ENCODE measurements around the gene KIF14.
"Not testable (repeated sequence)": the region's sequence is repeated elsewhere in the genome, so short reads cannot be mapped to it uniquely, and the experiment has no call there.

KIF14 gene

DNA sequence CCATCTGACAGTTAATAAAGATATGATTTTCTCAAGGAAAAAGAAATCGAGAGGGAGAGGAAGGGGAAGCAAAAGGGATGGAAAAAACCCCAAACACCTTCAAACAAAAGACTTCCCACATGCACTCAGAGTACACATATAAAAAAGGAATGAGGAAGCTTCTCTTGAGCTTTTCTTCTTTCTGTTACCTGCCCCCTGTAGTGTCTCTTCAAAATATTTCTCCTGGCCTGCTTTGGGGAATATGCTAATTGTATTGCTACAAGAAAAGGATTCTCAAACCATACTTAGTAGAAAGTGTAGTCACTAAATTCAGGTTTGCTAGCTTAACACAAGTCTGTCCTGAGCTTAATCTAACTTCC, 58.7 kb downstream of the KIF14 start:
- TF ChIP-seq, protein P1, sequence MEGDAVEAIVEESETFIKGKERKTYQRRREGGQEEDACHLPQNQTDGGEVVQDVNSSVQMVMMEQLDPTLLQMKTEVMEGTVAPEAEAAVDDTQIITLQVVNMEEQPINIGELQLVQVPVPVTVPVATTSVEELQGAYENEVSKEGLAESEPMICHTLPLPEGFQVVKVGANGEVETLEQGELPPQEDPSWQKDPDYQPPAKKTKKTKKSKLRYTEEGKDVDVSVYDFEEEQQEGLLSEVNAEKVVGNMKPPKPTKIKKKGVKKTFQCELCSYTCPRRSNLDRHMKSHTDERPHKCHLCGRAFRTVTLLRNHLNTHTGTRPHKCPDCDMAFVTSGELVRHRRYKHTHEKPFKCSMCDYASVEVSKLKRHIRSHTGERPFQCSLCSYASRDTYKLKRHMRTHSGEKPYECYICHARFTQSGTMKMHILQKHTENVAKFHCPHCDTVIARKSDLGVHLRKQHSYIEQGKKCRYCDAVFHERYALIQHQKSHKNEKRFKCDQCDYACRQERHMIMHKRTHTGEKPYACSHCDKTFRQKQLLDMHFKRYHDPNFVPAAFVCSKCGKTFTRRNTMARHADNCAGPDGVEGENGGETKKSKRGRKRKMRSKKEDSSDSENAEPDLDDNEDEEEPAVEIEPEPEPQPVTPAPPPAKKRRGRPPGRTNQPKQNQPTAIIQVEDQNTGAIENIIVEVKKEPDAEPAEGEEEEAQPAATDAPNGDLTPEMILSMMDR (IDR thresholded peaks at IDR 0.05; ENCODE audit: extremely low read depth, missing control alignments), result no peak
- DNase-seq (ENCODE audit: low spot score), result peak; percentile 12

DNA sequence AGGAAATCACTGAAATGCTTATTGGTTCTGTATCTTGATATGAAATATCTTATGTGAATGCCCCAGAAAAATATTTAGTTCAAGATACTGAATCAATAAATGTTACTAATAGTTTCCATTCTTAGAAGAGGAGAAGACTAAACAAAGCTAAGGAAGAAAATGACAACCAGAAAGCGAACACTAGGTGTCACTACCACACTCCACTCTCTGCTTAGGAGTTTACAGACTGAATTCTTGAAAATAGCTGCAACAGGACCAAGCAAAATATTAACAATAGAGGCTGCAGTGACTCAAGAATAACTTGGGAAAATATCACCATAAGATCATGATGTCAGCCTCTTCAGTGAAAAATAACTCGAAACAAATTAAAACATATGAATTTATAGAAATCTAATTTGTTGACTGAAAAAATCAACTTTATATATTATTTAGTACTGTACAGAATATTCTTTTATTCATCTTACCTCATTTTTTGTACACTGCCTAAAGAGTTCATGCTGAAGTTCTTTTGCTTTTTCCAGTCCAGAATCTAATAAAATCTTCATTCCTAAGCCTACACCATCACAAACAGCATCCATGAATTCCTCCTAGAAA, 61.6 kb downstream of the KIF14 start:
- TF ChIP-seq, protein P1 (IDR thresholded peaks at IDR 0.05; ENCODE audit: extremely low read depth, missing control alignments), result peak; percentile 68
- peak; percentile 31 for DNase-seq (ENCODE audit: low spot score)

DNA sequence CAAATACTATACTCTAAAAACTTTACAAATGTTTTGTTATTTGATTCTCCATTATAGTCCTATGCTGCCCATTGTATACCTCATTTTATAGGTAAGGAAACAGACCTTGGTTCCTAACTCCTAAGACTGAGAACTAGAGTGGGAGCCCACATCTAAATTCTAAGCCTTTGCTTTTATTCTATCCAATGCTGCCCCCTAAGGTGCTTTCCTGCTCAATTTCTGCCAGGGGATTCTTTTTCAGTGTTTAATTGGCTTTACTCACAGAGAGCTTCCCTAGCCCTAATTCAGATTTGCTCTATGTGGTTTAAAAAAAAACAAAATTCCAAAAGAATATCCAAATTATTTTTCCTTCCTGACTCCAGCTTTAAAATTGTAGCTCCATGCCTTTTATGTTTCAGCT, 64.5 kb downstream of the KIF14 start:
- DNase-seq (ENCODE audit: low spot score), result no peak
- TF ChIP-seq, protein P1 (IDR thresholded peaks at IDR 0.05; ENCODE audit: extremely low read depth, missing control alignments), result no peak

DNA sequence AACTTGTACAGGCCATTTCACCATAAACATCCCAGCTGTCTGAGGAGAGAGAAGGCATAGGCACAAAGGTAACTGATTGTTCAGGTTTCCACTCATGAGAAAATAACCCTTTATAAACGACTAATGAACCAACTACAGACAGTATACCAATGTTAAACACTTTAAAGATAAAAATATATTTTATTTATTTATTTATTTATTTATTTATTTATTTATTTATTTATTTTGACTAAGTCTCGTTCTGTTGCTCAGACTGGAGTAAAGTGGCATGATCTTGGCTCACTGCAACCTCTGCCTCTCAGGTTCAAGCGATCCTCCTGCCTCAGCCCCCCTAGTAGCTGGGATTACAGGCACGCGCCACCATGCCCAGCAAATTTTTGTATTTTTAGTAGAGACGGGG, 67.8 kb downstream of the KIF14 start:
- not testable (repeated sequence) for DNase-seq (ENCODE audit: low spot score)

DNA sequence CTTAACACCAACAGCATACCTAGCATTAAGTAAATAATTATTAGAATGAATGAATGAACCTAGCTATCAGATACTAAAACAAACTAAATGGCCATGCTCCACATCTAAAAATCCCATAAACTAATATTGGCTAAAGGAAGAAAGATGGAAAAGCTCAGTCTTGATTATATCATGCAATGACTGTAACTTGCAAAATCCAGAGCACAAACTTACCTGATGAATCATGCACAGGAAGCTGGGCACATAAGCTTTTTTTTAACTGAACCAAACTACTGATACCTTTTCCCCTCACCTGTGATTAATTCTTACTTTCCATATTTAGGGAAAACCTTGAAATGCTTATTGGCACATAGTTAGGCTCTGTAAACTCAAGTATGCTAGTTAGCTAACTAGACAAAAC, 70.2 kb downstream of the KIF14 start:
- TF ChIP-seq, protein P1 (IDR thresholded peaks at IDR 0.05; ENCODE audit: extremely low read depth, missing control alignments), result no peak
- DNase-seq (ENCODE audit: low spot score), result no peak

DNA sequence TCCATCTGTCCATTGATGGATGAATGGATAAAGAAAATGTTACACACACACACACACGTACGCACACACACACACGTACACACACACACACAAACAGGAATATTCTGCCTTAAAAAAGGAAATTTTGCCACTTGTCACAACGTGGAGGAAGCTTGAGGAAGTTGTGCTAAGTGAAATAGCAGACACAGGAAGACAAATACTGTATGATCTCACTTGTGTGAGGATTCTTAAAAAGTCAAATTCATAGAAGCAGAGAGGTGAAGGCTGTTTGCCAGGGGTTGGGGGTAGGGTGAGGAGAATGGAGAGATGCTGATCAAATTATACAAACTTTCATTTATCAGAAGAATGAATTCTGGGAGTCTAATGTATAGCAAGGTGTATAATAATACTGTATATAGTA, 73.2 kb downstream of the KIF14 start:
- TF ChIP-seq, protein P1 (IDR thresholded peaks at IDR 0.05; ENCODE audit: extremely low read depth, missing control alignments), result no peak
- no peak for DNase-seq (ENCODE audit: low spot score)

DNA sequence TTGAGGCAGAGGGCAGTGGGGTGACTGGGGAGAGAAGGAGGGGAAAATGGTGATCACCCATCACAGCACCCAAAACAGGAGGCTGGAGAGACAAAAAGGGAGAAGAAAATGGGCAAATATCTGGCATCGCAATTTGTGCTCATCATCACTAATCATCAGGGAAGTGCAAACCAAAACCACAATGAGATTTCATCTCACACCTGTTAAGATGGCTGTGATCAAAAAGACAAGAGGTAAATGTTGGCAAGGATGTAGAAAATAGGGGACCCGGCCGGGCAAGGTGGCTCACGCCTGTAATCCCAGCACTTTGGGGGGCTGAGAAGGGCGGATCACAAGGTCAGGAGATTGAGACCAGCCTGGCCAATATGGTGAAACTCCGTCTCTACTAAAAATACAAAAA, 74.0 kb downstream of the KIF14 start:
- TF ChIP-seq, protein P1 (IDR thresholded peaks at IDR 0.05; ENCODE audit: extremely low read depth, missing control alignments), result no peak
- no peak for DNase-seq (ENCODE audit: low spot score)

DNA sequence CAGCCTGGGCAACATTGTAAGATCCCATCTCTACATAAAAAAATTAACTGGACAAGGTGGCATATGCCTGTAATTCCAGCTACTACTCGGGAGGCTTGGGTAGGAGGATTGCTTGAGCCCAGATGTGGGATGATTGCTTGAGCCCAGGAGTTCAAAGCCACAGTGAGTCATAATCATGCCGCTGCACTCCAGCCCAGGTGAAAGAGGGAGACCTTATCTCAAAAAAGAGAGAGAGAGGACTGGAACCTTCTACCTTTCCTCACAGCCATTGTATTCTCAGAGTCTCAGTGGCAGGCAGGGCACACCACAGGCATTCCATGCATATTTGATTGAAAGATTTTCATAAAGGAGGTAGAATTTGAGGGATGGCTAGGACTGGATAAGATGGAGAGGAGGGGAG, 78.4 kb downstream of the KIF14 start:
- TF ChIP-seq, protein P1 (IDR thresholded peaks at IDR 0.05; ENCODE audit: extremely low read depth, missing control alignments), result no peak
- DNase-seq (ENCODE audit: low spot score), result no peak
